Liver (tissue), 9 donors: ENCODE results near the gene PPM1M. TPM values are rescaled to one million over a fixed set of nuclear protein-coding genes. Genes with fewer than 3 reads are reported as not detected.
A peak's percentile ranks its signal among the peaks of the same experiment; 100 is the strongest.

Source experiments
- DNase-seq: peaks from one replicate; pipeline ENCODE4 v3.0.0-alpha.2; 2017; ENCODE audit warnings: low spot score
- H3K27ac ChIP-seq, 2 donors: one replicate each; pipeline ENCODE4 v1.7.0; 2013; ENCODE audit warnings: inconsistent platforms in 2 of 2, low read length in 2 of 2, control low read depth in 1 of 2, low read depth in 1 of 2, mild to moderate bottlenecking in 1 of 2
- H3K27me3 ChIP-seq, 4 donors: one replicate each; pipeline versions ENCODE4 v1.6.1 to v1.7.0; 2013; ENCODE audit warnings: low read length in 3 of 4, inconsistent platforms in 1 of 4, mild to moderate bottlenecking in 1 of 4, moderate library complexity in 1 of 4; ENCODE audit not compliant: control insufficient read depth in 4 of 4, insufficient read depth in 4 of 4
- H3K36me3 ChIP-seq, 4 donors: one replicate each; pipeline versions ENCODE4 v1.6.1 to v1.7.0; 2013; ENCODE audit warnings: low read length in 3 of 4, mild to moderate bottlenecking in 3 of 4, low read depth in 1 of 4, moderate library complexity in 1 of 4; ENCODE audit not compliant: control insufficient read depth in 4 of 4, insufficient read depth in 3 of 4
- H3K4me1 ChIP-seq, 4 donors: one replicate each; pipeline versions ENCODE4 v1.6.1 to v1.7.0; 2013; ENCODE audit warnings: low read length in 3 of 4, mild to moderate bottlenecking in 3 of 4, moderate library complexity in 1 of 4; ENCODE audit not compliant: control insufficient read depth in 4 of 4, insufficient read depth in 4 of 4
- H3K4me3 ChIP-seq, 3 donors: one replicate each; pipeline versions ENCODE4 v1.6.1 to v1.7.0; 2013; ENCODE audit warnings: low read length in 3 of 3, control low read depth in 1 of 3, low read depth in 1 of 3, mild to moderate bottlenecking in 1 of 3
- H3K9ac ChIP-seq, 2 donors: one replicate each; pipeline ENCODE4 v1.7.0; 2013; ENCODE audit warnings: low read length in 2 of 2, mild to moderate bottlenecking in 2 of 2, moderate library complexity in 2 of 2, control low read depth in 1 of 2, low read depth in 1 of 2
- H3K9me3 ChIP-seq, 4 donors: one replicate each; pipeline versions ENCODE4 v1.6.1 to v1.7.0; 2013; ENCODE audit warnings: low read length in 3 of 4; ENCODE audit not compliant: control insufficient read depth in 4 of 4
- ATF3 ChIP-seq: IDR thresholded peaks from 2 replicates; pipeline ENCODE4 v1.6.1; 2016; ENCODE audit warnings: antibody characterized with exemption
- CTCF ChIP-seq: fragments of 150-350 bp; IDR thresholded peaks from 2 replicates; pipeline ENCODE4 v1.5.1; 2017; ENCODE audit warnings: improper control_type of control experiment, low read depth, low read length; ENCODE audit not compliant: missing input control
- EGR1 ChIP-seq, 2 donors: IDR thresholded peaks; 2 replicates each; pipeline ENCODE4 v1.6.1; 2016 to 2018; ENCODE audit warnings: antibody characterized with exemption in 2 of 2, low read depth in 2 of 2
- FOXA1 ChIP-seq: IDR thresholded peaks from 2 replicates; pipeline ENCODE4 v1.6.1; 2016; ENCODE audit warnings: antibody characterized with exemption
- FOXA2 ChIP-seq: IDR thresholded peaks from 2 replicates; pipeline ENCODE4 v1.6.1; 2016; ENCODE audit warnings: antibody characterized with exemption
- GABPA ChIP-seq, 2 donors: IDR thresholded peaks in 1 of 2; conservative IDR thresholded peaks in 1 of 2; 2 replicates each; pipeline ENCODE4 v1.6.1; 2016; ENCODE audit warnings: antibody characterized with exemption in 2 of 2, mild to moderate bottlenecking in 1 of 2, moderate library complexity in 1 of 2
- HNF4A ChIP-seq, 2 donors: conservative IDR thresholded peaks; 2 replicates each; pipeline ENCODE4 v1.6.1; 2016; ENCODE audit warnings: antibody characterized with exemption in 2 of 2, mild to moderate bottlenecking in 2 of 2
- HNF4G ChIP-seq: IDR thresholded peaks from 2 replicates; pipeline ENCODE4 v1.6.1; 2016; ENCODE audit warnings: antibody characterized with exemption
- JUND ChIP-seq, 2 donors: IDR thresholded peaks; 2 replicates each; pipeline ENCODE4 v1.6.1; 2016; ENCODE audit warnings: antibody characterized with exemption in 2 of 2
- MAX ChIP-seq: IDR thresholded peaks from 2 replicates; pipeline ENCODE4 v1.6.1; 2016; ENCODE audit warnings: antibody characterized with exemption
- NR2F2 ChIP-seq: IDR thresholded peaks from 2 replicates; pipeline ENCODE4 v1.6.1; 2016; ENCODE audit warnings: antibody characterized with exemption
- RAD21 ChIP-seq, 2 donors: IDR thresholded peaks; 2 replicates each; pipeline ENCODE4 v1.6.1; 2016; ENCODE audit warnings: antibody characterized with exemption in 2 of 2, mild to moderate bottlenecking in 2 of 2
- REST ChIP-seq: IDR thresholded peaks from 2 replicates; pipeline ENCODE4 v1.6.1; 2016; ENCODE audit warnings: antibody characterized with exemption, mild to moderate bottlenecking
- RXRA ChIP-seq, 2 donors: IDR thresholded peaks; 2 replicates each; pipeline ENCODE4 v1.6.1; 2017 to 2018; ENCODE audit warnings: antibody characterized with exemption in 2 of 2, mild to moderate bottlenecking in 1 of 2
- SP1 ChIP-seq: IDR thresholded peaks from 2 replicates; pipeline ENCODE4 v1.6.1; 2018; ENCODE audit warnings: antibody characterized with exemption, mild to moderate bottlenecking
- TAF1 ChIP-seq: conservative IDR thresholded peaks from 2 replicates; pipeline ENCODE4 v1.6.1; 2016; ENCODE audit warnings: antibody characterized with exemption, mild to moderate bottlenecking
- YY1 ChIP-seq: IDR thresholded peaks from 2 replicates; pipeline ENCODE4 v1.6.1; 2016; ENCODE audit warnings: antibody characterized with exemption, mild to moderate bottlenecking
- ZBTB33 ChIP-seq: IDR thresholded peaks from 2 replicates; pipeline ENCODE4 v1.6.1; 2016; ENCODE audit warnings: antibody characterized with exemption
- WGBS: extraction: QIAGEN DNeasy Blood & Tissue Kit; methylation state at CpG from one replicate; pipeline ENCODE4 v1.1.7; 2013; 5-methylcytosine and 5-hydroxymethylcytosine counted together
- polyA plus RNA-seq, 2 donors: library from polyadenylated mRNA; stranded (reverse) in 1 of 2; unstranded in 1 of 2; fragments of 200-250 nt in 1 of 2; fragments of >200 nt in 1 of 2; fragmentation: Nextera tagmentation in 1 of 2; extraction: Ambion mirVana in 1 of 2; gene quantifications; one replicate each; pipeline versions ENCODE4 v1.2.1 to v1.2.3, GENCODE V29; 2013 to 2015
- total RNA-seq, 2 donors: library from RNA; depleted of rRNA; stranded (reverse); fragments of >200 nt; gene quantifications; one replicate each; pipeline ENCODE4 v1.2.3, GENCODE V29; 2014
- donor health status: healthy.
- donor health status: healthy.
- donor health status: healthy.
- donor health status: healthy.
- donor health status: healthy.

PPM1M gene
- total and polyA plus RNA-seq, 4 donors, result 2.8 to 5.5 (median 4.6) TPM

GRCh38 chr3:52215351-52215750 lies 30.2 kb upstream of the PPM1M start:
- no peak overlapping the region for H3K4me3 ChIP-seq
- H3K36me3 ChIP-seq, result peaks cover 17 to 43% (median 41%) of the 10 kb centered on the region in 4 donors
- no peak overlapping the region for H3K9ac ChIP-seq
- no peaks in the 10 kb centered on the region for H3K27me3 ChIP-seq
- peak overlapping the region in 1 of 2 donors; percentile 43 for H3K27ac ChIP-seq
- no peak for TF ChIP-seq HNF4G
- no peak for TF ChIP-seq TAF1
- TF ChIP-seq ZBTB33, result no peak
- TF ChIP-seq EGR1 (IDR thresholded peaks at IDR 0.05; ENCODE audit: low read depth in 2 of 2), result no peak
- no peak for TF ChIP-seq SP1
- TF ChIP-seq JUND (IDR thresholded peaks at IDR 0.05), result no peak
- no peak for TF ChIP-seq CTCF
- no peak for TF ChIP-seq RXRA (IDR thresholded peaks at IDR 0.05)
- TF ChIP-seq FOXA2, result no peak
- TF ChIP-seq GABPA (IDR thresholded peaks at IDR 0.05 in 1 of 2, conservative IDR thresholded peaks at IDR 0.05 in 1 of 2), result no peak
- TF ChIP-seq FOXA1, result no peak
- no peak for TF ChIP-seq NR2F2
- TF ChIP-seq MAX, result no peak
- no peak for TF ChIP-seq HNF4A (conservative IDR thresholded peaks at IDR 0.05)
- TF ChIP-seq YY1, result no peak
- no peak for TF ChIP-seq RAD21 (IDR thresholded peaks at IDR 0.05)
- 93% methylated on average over 7 of the region's 7 CpGs for WGBS
- peaks cover 0 to 46% (median 23%) of the 10 kb centered on the region in 4 donors for H3K4me1 ChIP-seq
- H3K9me3 ChIP-seq, result no peaks in the 10 kb centered on the region
- no peak for DNase-seq

- Histone ChIP-seq H3K4me1 (peaks cover 0 to 40% (median 19%) of the 10 kb centered on the region in 4 donors), H3K36me3 (peaks cover 17 to 39% (median 35%) of the 10 kb centered on the region in 4 donors), H3K9ac (no peak overlapping the region), H3K4me3 (no peak overlapping the region), H3K9me3 (no peaks in the 10 kb centered on the region), H3K27ac (peak overlapping the region; percentile 75 to 78), H3K27me3 (no peaks in the 10 kb centered on the region)
- WGBS, result 29% methylated on average over 13 of the region's 13 CpGs
- no peak for DNase-seq
- TF ChIP-seq HNF4G (no peak), HNF4A (conservative IDR thresholded peaks at IDR 0.05) (peak; percentile 62 to 74), SP1 (peak; percentile 67), REST (no peak), RXRA (IDR thresholded peaks at IDR 0.05) (peak; percentile 84 to 93), FOXA2 (no peak), NR2F2 (peak; percentile 79), ZBTB33 (no peak), TAF1 (no peak), CTCF (peak; percentile 4), ATF3 (peak; percentile 8), EGR1 (IDR thresholded peaks at IDR 0.05; ENCODE audit: low read depth in 2 of 2) (peak in 1 of 2 donors; percentile 38)
These were observed 28.8 kb upstream of the PPM1M start for GRCh38 chr3:52216585-52217408.
